Endothelial cell of umbilical vein (primary cell): ENCODE data around the gene EML2. TPM values are rescaled to one million over a fixed set of nuclear protein-coding genes. Genes with fewer than 3 reads are reported as not detected.

ENCODE experiments used
- BruUV-seq: library from RNA; stranded (reverse); fragments of 400-500 nt; replicated peaks from 2 replicates; lab custom pipeline; 2021; lab: Mats Ljungman, UMichigan
- CTCF ChIA-PET: fragments of 300-600, 350-600 bp; sonication (Branson Sonifier 250); formaldehyde crosslinking; loops from one replicate; lab custom pipeline; 2021; ENCODE audit warnings: antibody characterized with exemption, inconsistent platforms; lab: Charles Lee
- POLR2A ChIA-PET: fragments of 300-600, 350-600 bp; sonication (Branson Sonifier 250); formaldehyde crosslinking; loops from one replicate; lab custom pipeline; 2021; ENCODE audit warnings: antibody characterized with exemption, inconsistent platforms; lab: Charles Lee
- DNase-seq: peaks from one replicate; pipeline ENCODE4 v3.0.0-alpha.2; 2011; ENCODE audit warnings: low read depth, low spot score
- FAIRE-seq: peaks from 2 replicates; lab custom pipeline; 2011; peaks lifted over from hg19 to GRCh38; lab: Jason Lieb, UNC
- H2AFZ ChIP-seq: 2 replicates; pipeline ENCODE4 v1.6.0; 2012; ENCODE audit warnings: low read depth, low read length, control low read depth, inconsistent platforms
- H3K27ac ChIP-seq: 2 replicates; pipeline ENCODE4 v1.5.1; 2011; ENCODE audit warnings: low read depth, mild to moderate bottlenecking, control low read depth, low read length, moderate library complexity; ENCODE audit not compliant: insufficient read depth
- H3K27me3 ChIP-seq, 2 experiments: 2 replicates each; pipeline versions ENCODE4 v1.6.0 to v1.6.1; 2011; ENCODE audit warnings: low read length in 2 of 2, mixed read lengths in 1 of 2; ENCODE audit not compliant: control insufficient read depth in 2 of 2, insufficient read depth in 2 of 2
- H3K36me3 ChIP-seq, 2 experiments: 2 replicates in 1 of 2; 3 replicates in 1 of 2; pipeline ENCODE4 v1.5.1; 2011; ENCODE audit warnings: low read length in 2 of 2, mild to moderate bottlenecking in 1 of 2, moderate library complexity in 1 of 2; ENCODE audit not compliant: control insufficient read depth in 2 of 2, insufficient read depth in 2 of 2; ENCODE audit errors: extremely low read depth in 1 of 2
- H3K4me1 ChIP-seq: 3 replicates; pipeline ENCODE4 v1.5.1; 2011; ENCODE audit warnings: mild to moderate bottlenecking, low read length; ENCODE audit not compliant: control insufficient read depth, insufficient read depth; ENCODE audit errors: extremely low read depth
- H3K4me2 ChIP-seq: 2 replicates; pipeline ENCODE4 v1.6.1; 2011; ENCODE audit warnings: low read length, control low read depth, mixed read lengths; ENCODE audit not compliant: insufficient read depth
- H3K4me3 ChIP-seq, 3 experiments: fragments of 200-600 bp in 1 of 3; sonication (generic), shearing (Covaris generic) in 1 of 3; replicated peaks in 1 of 3; 2 replicates each; pipeline ENCODE4 v1.5.1; 2011 to 2016; ENCODE audit warnings: control low read depth in 3 of 3, low read length in 3 of 3, mild to moderate bottlenecking in 2 of 3, inconsistent platforms in 1 of 3, low read depth in 1 of 3, moderate library complexity in 1 of 3; ENCODE audit not compliant: insufficient read depth in 1 of 3
- H3K79me2 ChIP-seq: 2 replicates; pipeline ENCODE4 v1.6.0; 2012; ENCODE audit warnings: low read length, inconsistent platforms; ENCODE audit not compliant: control insufficient read depth, insufficient read depth
- H3K9ac ChIP-seq: replicated peaks from 2 replicates; pipeline ENCODE3; 2011; ENCODE audit warnings: low read length, control low read depth; ENCODE audit not compliant: insufficient read depth; ENCODE audit errors: extremely low read depth
- H3K9me1 ChIP-seq: replicated peaks from 3 replicates; pipeline ENCODE4 v1.6.0; 2011; ENCODE audit warnings: mild to moderate bottlenecking, low read length; ENCODE audit not compliant: control insufficient read depth, insufficient read depth; ENCODE audit errors: extremely low read depth
- H3K9me3 ChIP-seq: replicated peaks from 2 replicates; pipeline ENCODE4 v1.5.1; 2012; ENCODE audit warnings: low read length, inconsistent platforms; ENCODE audit not compliant: control insufficient read depth, insufficient read depth
- H4K20me1 ChIP-seq: replicated peaks from 2 replicates; pipeline ENCODE3; 2011; ENCODE audit warnings: mild to moderate bottlenecking, low read length; ENCODE audit not compliant: control insufficient read depth, insufficient read depth; ENCODE audit errors: extremely low read depth
- POLR2AphosphoS5 ChIP-seq: IDR thresholded peaks from 2 replicates; pipeline ENCODE4 v1.6.1; 2012; ENCODE audit warnings: low read depth, mild to moderate bottlenecking, control low read depth, low read length, moderate library complexity; ENCODE audit not compliant: insufficient read depth
- dilution Hi-C: fragments of 300-500 bp; cut with MboI; formaldehyde crosslinking; loops from one replicate; pipeline ENCODE4 v1.15.0; 2019; ENCODE audit warnings: low sequenced_read_pairs; ENCODE audit not compliant: extremely low pct_ligation_motif_present
- intact Hi-C: fragments of 100-400 bp; cut with micrococcal nuclease; formaldehyde crosslinking; loops from one replicate; pipeline ENCODE4 v1.10.0; 2022
- polyA plus RNA-seq, 4 experiments: library from polyadenylated mRNA; depleted of rRNA in 3 of 4; stranded (reverse) in 3 of 4; unstranded in 1 of 4; fragments of >200 nt; gene quantifications; 2 replicates each; pipeline versions ENCODE4 v1.2.1 to v1.2.3, GENCODE V29; 2011 to 2012; ENCODE audit warnings: missing spikeins in 1 of 4
- total RNA-seq: library from RNA; stranded (reverse); gene quantifications from 2 replicates; pipeline ENCODE4 v1.2.3, GENCODE V29; 2021
- TF ChIP-seq, protein P1 (sequence below): IDR thresholded peaks from 2 replicates; pipeline ENCODE4 v1.6.1; 2011; ENCODE audit not compliant: insufficient read depth, insufficient read length
- TF ChIP-seq, protein P2 (sequence below), 2 donors: IDR thresholded peaks; 1 replicate in 1 of 2; 2 replicates in 1 of 2; pipeline ENCODE4 v1.5.1; 2011; ENCODE audit warnings: low read length in 2 of 2, mild to moderate bottlenecking in 2 of 2, moderate library complexity in 2 of 2, control low read depth in 1 of 2, inconsistent platforms in 1 of 2, low read depth in 1 of 2; ENCODE audit not compliant: insufficient read depth in 1 of 2; ENCODE audit errors: extremely low read depth in 1 of 2

The EML2 gene
- total and polyA plus RNA-seq, 2 donors (not counting 3 experiments of a cell fraction or from before 2014, with no cell fraction given): 23.3 to 28.9 TPM

DNA sequence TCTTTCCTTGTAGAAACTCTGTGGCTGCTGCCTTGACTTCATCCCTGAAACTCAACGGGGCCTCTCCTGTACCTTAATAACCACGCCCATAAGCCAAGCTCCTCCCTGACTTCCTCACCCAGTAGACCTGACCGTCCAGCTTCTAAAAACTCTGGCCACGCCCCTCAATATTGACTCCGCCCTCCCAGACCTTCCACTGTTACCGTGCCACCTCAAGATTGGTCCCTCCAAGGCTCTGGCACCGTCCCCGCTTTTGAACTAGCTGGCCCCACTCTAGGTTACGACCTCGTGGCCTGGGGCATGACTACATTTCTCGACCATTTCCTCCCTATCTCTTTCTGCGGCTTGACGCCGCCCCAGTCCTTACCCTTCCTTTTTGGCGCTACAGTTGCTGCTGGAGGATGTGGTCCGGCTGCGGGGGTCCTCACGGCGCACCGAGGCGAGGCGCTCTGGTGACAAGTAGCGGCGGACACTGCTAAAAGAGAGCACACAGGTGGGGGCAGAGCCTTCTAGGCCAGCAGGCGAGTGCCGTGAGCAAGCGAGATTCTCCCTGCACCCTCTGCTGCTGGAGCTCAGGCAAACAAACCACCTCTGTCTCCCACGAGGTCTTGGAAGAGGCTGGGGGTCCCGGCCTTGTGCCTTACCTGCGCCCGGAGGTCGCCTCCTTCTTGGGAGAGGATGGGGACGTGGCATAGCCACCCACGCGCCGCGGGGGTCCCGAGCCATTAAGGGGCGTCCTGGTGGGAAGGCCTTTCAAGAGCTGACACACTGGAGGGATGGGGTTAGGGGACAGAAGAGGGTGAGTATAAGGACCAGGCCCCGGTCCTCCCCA is 2.3 kb upstream of the EML2 start:
- dilution Hi-C loops: no loop called here
- H3K9ac ChIP-seq: no peak overlapping the region

More for the DNA sequence above, 2.3 kb upstream of the EML2 start:
- peak overlapping the region; percentile 6 for H3K27ac ChIP-seq
- peaks cover 42% of the 10 kb centered on the region for H3K4me1 ChIP-seq
- FAIRE-seq (peak; percentile 92), DNase-seq (peak; percentile 66)
- no peaks in the 10 kb centered on the region for H3K9me3 ChIP-seq
- intact Hi-C loops: loop anchor here (1.0 to 5.0 kb wide), 5 partner anchors 9 to 214 kb away; partner anchors contain the start of gene OPA3
- H3K27me3 ChIP-seq: no peaks in the 10 kb centered on the region
- peak overlapping the region; percentile 71 for H2AFZ ChIP-seq
- no TSS peak for BruUV-seq
- TF ChIP-seq POLR2AphosphoS5: peak; percentile 50
- TF ChIP-seq, protein P1, sequence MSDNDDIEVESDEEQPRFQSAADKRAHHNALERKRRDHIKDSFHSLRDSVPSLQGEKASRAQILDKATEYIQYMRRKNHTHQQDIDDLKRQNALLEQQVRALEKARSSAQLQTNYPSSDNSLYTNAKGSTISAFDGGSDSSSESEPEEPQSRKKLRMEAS: no peak
- TF ChIP-seq, protein P2, sequence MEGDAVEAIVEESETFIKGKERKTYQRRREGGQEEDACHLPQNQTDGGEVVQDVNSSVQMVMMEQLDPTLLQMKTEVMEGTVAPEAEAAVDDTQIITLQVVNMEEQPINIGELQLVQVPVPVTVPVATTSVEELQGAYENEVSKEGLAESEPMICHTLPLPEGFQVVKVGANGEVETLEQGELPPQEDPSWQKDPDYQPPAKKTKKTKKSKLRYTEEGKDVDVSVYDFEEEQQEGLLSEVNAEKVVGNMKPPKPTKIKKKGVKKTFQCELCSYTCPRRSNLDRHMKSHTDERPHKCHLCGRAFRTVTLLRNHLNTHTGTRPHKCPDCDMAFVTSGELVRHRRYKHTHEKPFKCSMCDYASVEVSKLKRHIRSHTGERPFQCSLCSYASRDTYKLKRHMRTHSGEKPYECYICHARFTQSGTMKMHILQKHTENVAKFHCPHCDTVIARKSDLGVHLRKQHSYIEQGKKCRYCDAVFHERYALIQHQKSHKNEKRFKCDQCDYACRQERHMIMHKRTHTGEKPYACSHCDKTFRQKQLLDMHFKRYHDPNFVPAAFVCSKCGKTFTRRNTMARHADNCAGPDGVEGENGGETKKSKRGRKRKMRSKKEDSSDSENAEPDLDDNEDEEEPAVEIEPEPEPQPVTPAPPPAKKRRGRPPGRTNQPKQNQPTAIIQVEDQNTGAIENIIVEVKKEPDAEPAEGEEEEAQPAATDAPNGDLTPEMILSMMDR (IDR thresholded peaks at IDR 0.05; ENCODE audit: extremely low read depth in 1 of 2, insufficient read depth in 1 of 2, low read depth in 1 of 2, low read length in 2 of 2): no peak
- H3K4me2 ChIP-seq: peak overlapping the region; percentile 4
- ChIA-PET CTCF (interaction anchor here (0.8 to 5.3 kb wide), 44 partner anchors 9 to 216 kb away, joined by 3 to 91 read pairs (median 8); partner anchors contain the start of genes FOSB, GPR4, OPA3 and PPM1N), POLR2A (interaction anchor here (1.4 to 1.6 kb wide), 2 partner anchors 58 to 114 kb away, joined by 3 to 4 read pairs; no protein-coding TSS in a partner anchor)
- H4K20me1 ChIP-seq: no peaks in the 10 kb centered on the region
- H3K4me3 ChIP-seq: peak overlapping the region in 2 of 3 experiments; percentile 18 to 25
- no peaks in the 10 kb centered on the region for H3K36me3 ChIP-seq
- H3K9me1 ChIP-seq: no peaks in the 10 kb centered on the region
- H3K79me2 ChIP-seq: no peaks in the 10 kb centered on the region
